Measurements from ENCODE around the gene SLX9.
A peak's percentile ranks its signal among the peaks of the same experiment; 100 is the strongest.
"Not testable (repeated sequence)": the region's sequence is repeated elsewhere in the genome, so short reads cannot be mapped to it uniquely, and the experiment has no call there.

The SLX9 gene

GRCh38 chr21:44917446-44918106 lies 22.3 kb upstream of the SLX9 start:
- no peak for DNase-seq

GRCh38 chr21:44918107-44918470 lies 21.7 kb upstream of the SLX9 start:
- DNase-seq: no peak

GRCh38 chr21:44918581-44919033 lies 21.2 kb upstream of the SLX9 start:
- DNase-seq: no peak

- no peak for DNase-seq
Measured at GRCh38 chr21:44919111-44919912, 20.5 kb upstream of the SLX9 start.

GRCh38 chr21:44919913-44920693 lies 19.7 kb upstream of the SLX9 start:
- no peak for DNase-seq

GRCh38 chr21:44920694-44921604 lies 18.9 kb upstream of the SLX9 start, which contains the start of gene ITGB2:
Gene ITGB2, minus strand, starts transcription at chr21:44920899. Its CDS starts 10,117 bp downstream, at chr21:44910782.
- DNase-seq: peak; percentile 70

- DNase-seq: no peak
Measured at GRCh38 chr21:44921928-44922327, 17.9 kb upstream of the SLX9 start.

GRCh38 chr21:44923480-44924084 lies 16.2 kb upstream of the SLX9 start:
- no peak for DNase-seq

- DNase-seq: no peak
Measured at GRCh38 chr21:44924606-44925377, 15.0 kb upstream of the SLX9 start.

GRCh38 chr21:44925378-44925755 lies 14.5 kb upstream of the SLX9 start:
- DNase-seq: no peak

- DNase-seq: peak; percentile 40
Measured at GRCh38 chr21:44926331-44927101, 13.3 kb upstream of the SLX9 start.

- no peak for DNase-seq
Measured at GRCh38 chr21:44927259-44927586, 12.6 kb upstream of the SLX9 start.

GRCh38 chr21:44927587-44928461 lies 12.0 kb upstream of the SLX9 start:
- DNase-seq: peak; percentile 83

GRCh38 chr21:44928500-44929241 lies 11.2 kb upstream of the SLX9 start:
- DNase-seq: not testable (repeated sequence)

GRCh38 chr21:44929242-44929798 lies 10.5 kb upstream of the SLX9 start:
- no peak for DNase-seq

GRCh38 chr21:44929799-44930542 lies 9.9 kb upstream of the SLX9 start:
- no peak for DNase-seq

- DNase-seq: peak; percentile 72
Measured at GRCh38 chr21:44930543-44930981, 9.3 kb upstream of the SLX9 start.

GRCh38 chr21:44931137-44931500 lies 8.7 kb upstream of the SLX9 start:
- DNase-seq: peak; percentile 70
